Peyer's patch (tissue), 4 donors: ENCODE results near the gene TRPV6. TPM values are rescaled to one million over a fixed set of nuclear protein-coding genes. Genes with fewer than 3 reads are reported as not detected.

Experiments
- DNase-seq, 3 donors: peaks; one replicate each; pipeline ENCODE4 v3.0.0-alpha.2; 2017 to 2019
- H3K27ac ChIP-seq, 4 donors: fragments of 200-600 bp; sonication (generic); one replicate each; pipeline ENCODE4 v1.5.1; 2016 to 2019
- H3K27me3 ChIP-seq, 2 donors: fragments of 200-600 bp; sonication (generic); one replicate each; pipeline ENCODE4 v1.5.1; 2019
- H3K36me3 ChIP-seq, 3 donors: fragments of 200-600 bp; sonication (generic); one replicate each; pipeline ENCODE4 v1.5.1; 2016 to 2019
- H3K4me1 ChIP-seq, 4 donors: fragments of 200-600 bp; sonication (generic); one replicate each; pipeline ENCODE4 v1.5.1; 2016 to 2019
- H3K4me3 ChIP-seq, 4 donors: fragments of 200-600 bp; sonication (generic); 1 replicate in 3 of 4; 2 replicates in 1 of 4; pipeline ENCODE4 v1.5.1; 2016 to 2019; ENCODE audit warnings: mild to moderate bottlenecking in 1 of 4
- H3K9me3 ChIP-seq, 4 donors: fragments of 200-600 bp; sonication (generic); one replicate each; pipeline ENCODE4 v1.5.1; 2016 to 2019; ENCODE audit warnings: mild to moderate bottlenecking in 1 of 4
- CTCF ChIP-seq, 6 experiments: fragments of 450-650 bp in 4 of 6; fragments of 200-600 bp in 2 of 6; sonication (generic) in 1 of 6; IDR thresholded peaks; one replicate each; pipeline ENCODE4 v1.5.1; 2017 to 2019; ENCODE audit warnings: antibody characterized with exemption in 6 of 6, mild to moderate bottlenecking in 3 of 6, moderate library complexity in 1 of 6
- POLR2A ChIP-seq, 2 donors: fragments of 450-650 bp; IDR thresholded peaks; one replicate each; pipeline ENCODE4 v1.5.1; 2017; ENCODE audit warnings: antibody characterized with exemption in 2 of 2, mild to moderate bottlenecking in 2 of 2, moderate library complexity in 2 of 2
- total RNA-seq, 4 donors: library from RNA; depleted of rRNA; stranded (reverse); fragments of >200 nt; gene quantifications; one replicate each; pipeline ENCODE4 v1.1.0, GENCODE V29; 2016

TRPV6 gene
- total RNA-seq, 4 donors from 2014 or later = 0.19 to 2.5 (median 0.82) TPM

GRCh38 chr7:142930126-142930730, 44.7 kb upstream of the TRPV6 start:
- TF ChIP-seq CTCF (IDR thresholded peaks at IDR 0.05) = no peak
- no peak for TF ChIP-seq POLR2A (IDR thresholded peaks at IDR 0.05)
- Histone ChIP-seq H3K27me3 (no peaks in the 10 kb centered on the region), H3K27ac (no peak overlapping the region), H3K4me3 (no peak overlapping the region), H3K9me3 (no peaks in the 10 kb centered on the region), H3K4me1 (no peaks in the 10 kb centered on the region), H3K36me3 (no peaks in the 10 kb centered on the region)
- DNase-seq = no peak

GRCh38 chr7:142927949-142928348, 42.4 kb upstream of the TRPV6 start:
- Histone ChIP-seq H3K4me3 (no peak overlapping the region), H3K4me1 (no peaks in the 10 kb centered on the region), H3K27me3 (no peaks in the 10 kb centered on the region), H3K27ac (no peak overlapping the region), H3K9me3 (no peaks in the 10 kb centered on the region), H3K36me3 (no peaks in the 10 kb centered on the region)
- TF ChIP-seq POLR2A (IDR thresholded peaks at IDR 0.05) = no peak
- TF ChIP-seq CTCF (IDR thresholded peaks at IDR 0.05) = no peak
- no peak for DNase-seq

GRCh38 chr7:142927085-142927745, 41.7 kb upstream of the TRPV6 start:
- no peaks in the 10 kb centered on the region for H3K36me3 ChIP-seq
- TF ChIP-seq POLR2A (IDR thresholded peaks at IDR 0.05) = no peak
- no peaks in the 10 kb centered on the region for H3K9me3 ChIP-seq
- DNase-seq = no peak
- no peaks in the 10 kb centered on the region for H3K27me3 ChIP-seq
- H3K27ac ChIP-seq = no peak overlapping the region
- H3K4me1 ChIP-seq = no peaks in the 10 kb centered on the region
- no peak overlapping the region for H3K4me3 ChIP-seq

- H3K27me3 ChIP-seq = no peaks in the 10 kb centered on the region
- no peaks in the 10 kb centered on the region for H3K4me1 ChIP-seq
- H3K4me3 ChIP-seq = no peak overlapping the region
- H3K9me3 ChIP-seq = no peaks in the 10 kb centered on the region
- TF ChIP-seq CTCF (IDR thresholded peaks at IDR 0.05) = no peak
- no peak for TF ChIP-seq POLR2A (IDR thresholded peaks at IDR 0.05)
- no peaks in the 10 kb centered on the region for H3K36me3 ChIP-seq
- DNase-seq = no peak
- H3K27ac ChIP-seq = no peak overlapping the region
Measured at GRCh38 chr7:142925413-142925812, 39.9 kb upstream of the TRPV6 start.

- Histone ChIP-seq H3K4me3 (no peak overlapping the region), H3K27me3 (no peaks in the 10 kb centered on the region), H3K9me3 (no peaks in the 10 kb centered on the region), H3K36me3 (no peaks in the 10 kb centered on the region), H3K27ac (no peak overlapping the region), H3K4me1 (no peaks in the 10 kb centered on the region)
- DNase-seq = no peak
- TF ChIP-seq POLR2A (IDR thresholded peaks at IDR 0.05) = no peak
- TF ChIP-seq CTCF (IDR thresholded peaks at IDR 0.05) = no peak
Measured at GRCh38 chr7:142923391-142923790, 37.8 kb upstream of the TRPV6 start.

GRCh38 chr7:142919656-142920055, 34.1 kb upstream of the TRPV6 start:
- Histone ChIP-seq H3K4me1 (no peaks in the 10 kb centered on the region), H3K4me3 (no peak overlapping the region), H3K36me3 (no peaks in the 10 kb centered on the region), H3K9me3 (no peaks in the 10 kb centered on the region), H3K27me3 (no peaks in the 10 kb centered on the region), H3K27ac (no peak overlapping the region)
- DNase-seq = no peak
- TF ChIP-seq POLR2A (IDR thresholded peaks at IDR 0.05) = no peak
- TF ChIP-seq CTCF (IDR thresholded peaks at IDR 0.05) = no peak
